Glomerular endothelial cell (primary cell): Measurements from ENCODE around the gene FOXL2. TPM values are rescaled to one million over a fixed set of nuclear protein-coding genes. Genes with fewer than 3 reads are reported as not detected.

Experiments
- DNase-seq: peaks from one replicate; pipeline ENCODE4 v3.0.0-alpha.2; 2011; ENCODE audit warnings: low read depth, low spot score; ENCODE audit errors: extremely low read depth
- total RNA-seq: library from RNA; depleted of rRNA; stranded (reverse); fragments of >200 nt; gene quantifications from 2 replicates; pipeline ENCODE4 v1.2.3, GENCODE V29; 2015

FOXL2 gene
- total RNA-seq, 1 donor from 2014 or later = 0.06 TPM

DNA sequence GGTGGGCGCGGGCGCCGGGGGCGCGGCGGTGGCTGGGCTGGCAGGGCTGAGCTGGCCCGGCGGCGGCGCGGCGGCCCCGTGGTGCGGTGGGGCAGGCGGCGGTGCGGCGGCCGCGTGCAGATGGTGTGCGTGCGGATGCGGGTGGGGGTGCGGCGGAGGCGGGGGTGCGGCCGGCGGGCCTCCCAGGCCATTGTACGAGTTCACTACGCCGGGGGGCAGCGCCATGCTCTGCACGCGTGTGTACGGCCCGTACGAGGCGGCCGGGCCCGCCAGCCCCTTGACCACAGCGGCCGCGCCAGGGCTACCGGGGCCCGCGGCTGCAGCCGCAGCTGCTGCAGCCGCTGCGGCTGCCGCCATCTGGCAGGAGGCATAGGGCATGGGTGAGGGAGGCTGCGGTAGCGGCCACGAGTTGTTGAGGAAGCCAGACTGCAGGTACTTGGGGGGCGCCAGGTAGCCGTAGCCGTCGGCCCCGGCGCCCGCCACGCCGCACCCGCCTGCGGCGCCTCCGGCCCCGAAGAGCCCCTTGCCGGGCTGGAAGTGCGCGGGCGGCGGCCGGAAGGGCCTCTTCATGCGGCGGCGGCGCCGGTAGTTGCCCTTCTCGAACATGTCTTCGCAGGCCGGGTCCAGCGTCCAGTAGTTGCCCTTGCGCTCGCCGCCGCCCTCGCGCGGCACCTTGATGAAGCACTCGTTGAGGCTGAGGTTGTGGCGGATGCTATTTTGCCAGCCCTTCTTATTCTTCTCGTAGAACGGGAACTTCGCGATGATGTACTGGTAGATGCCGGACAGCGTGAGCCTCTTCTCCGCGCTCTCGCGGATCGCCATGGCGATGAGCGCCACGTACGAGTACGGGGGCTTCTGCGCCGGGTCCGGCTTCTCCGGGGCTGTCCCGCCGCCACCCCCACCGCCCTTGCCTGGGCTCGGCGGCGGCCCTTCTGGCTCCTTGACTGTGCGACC is 951 bp downstream of the FOXL2 start:
- no peak for DNase-seq

DNA sequence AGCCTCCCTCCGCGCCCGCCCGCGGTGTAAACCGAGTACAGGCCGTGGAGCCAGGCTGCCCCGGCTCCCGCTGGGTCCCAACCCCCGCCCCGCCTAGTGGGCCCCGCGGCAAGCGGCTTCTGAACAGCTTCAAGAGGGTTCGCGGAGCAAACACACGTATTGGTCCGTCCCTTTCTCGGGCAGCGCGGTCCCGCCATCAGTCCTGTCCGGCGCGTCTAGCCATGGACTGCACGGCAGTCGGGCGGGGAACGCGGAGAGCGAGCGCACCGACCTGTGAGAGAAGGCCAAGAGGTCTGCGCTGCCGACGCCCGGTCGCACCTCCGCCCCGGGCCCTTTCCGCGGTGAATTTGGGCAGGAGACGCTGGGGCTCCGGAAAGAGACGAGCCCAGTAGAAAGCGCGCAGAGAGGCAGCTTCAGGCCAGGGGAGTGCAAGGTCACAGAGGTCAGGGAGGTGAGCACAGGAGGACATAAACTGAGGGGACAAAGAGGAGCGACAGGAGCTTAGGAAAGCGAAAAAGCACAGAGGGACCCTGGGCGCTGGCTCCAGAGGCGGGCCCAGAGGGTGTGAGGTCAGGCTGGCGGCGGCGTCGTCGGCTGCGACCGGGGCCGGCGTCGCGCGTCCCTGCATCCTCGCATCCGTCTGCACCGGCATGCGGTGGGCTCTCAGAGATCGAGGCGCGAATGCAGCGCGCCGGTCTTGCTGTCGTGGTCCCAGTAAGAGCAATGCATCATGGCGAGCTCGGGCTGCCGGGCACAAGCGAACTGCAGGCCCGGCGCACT is 1.8 kb downstream of the FOXL2 start:
- no peak for DNase-seq

DNA sequence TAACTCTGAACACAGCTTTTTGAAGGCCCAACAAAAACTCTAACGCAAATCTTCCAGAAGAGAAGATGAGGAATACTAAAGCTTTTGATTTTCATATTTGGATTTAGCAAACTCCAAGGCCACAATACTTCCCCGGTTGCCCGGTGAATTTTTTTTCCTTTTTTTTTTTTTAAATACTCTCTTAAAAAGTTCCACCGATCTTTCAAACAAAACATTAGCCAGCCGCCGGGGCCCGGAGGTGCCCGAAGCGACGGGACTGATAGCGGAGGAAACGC is 2.3 kb downstream of the FOXL2 start:
- no peak for DNase-seq

DNA sequence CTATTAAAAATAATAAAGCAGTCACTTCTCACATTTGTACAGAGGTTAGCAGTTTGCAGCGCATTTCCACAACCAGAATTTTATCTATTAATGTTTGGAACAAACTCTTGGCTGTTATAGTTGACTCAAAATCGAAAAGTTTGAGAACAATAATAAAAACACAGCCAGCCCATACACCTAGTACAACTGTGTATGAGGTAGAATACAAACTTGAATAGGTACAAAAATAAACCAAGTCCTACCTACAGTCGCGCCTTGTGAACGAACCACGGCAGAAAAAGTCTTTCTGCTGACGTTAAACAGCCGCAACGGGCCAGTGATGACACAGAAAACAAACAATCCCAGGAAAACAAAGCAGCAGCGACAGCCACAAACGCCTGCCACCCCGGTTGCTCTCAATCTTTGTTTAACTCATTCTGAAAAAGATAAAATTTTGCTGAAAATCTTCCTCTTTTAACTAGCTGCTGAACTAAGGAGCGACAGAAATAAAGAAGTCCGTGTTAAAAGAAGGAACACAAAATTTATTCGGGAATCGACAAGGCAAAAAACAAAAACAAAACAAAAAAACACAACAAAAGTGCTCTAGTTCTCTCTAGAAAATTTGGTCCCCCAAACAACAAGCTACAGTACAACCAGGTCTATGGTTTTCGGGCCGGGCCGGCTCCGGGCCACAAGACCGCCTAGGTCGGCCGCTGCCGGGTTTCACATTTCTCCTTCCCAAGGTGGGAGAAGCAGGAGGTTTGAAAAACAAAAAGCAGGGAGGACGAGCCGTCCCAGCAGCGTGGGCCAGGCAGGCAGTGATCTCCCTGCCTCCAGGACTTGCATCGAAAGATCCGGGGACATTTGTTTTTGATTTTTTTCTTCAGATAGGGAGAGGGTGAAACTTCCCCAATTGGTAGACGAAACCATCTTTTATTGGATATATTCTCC is 2.9 kb downstream of the FOXL2 start:
- peak; percentile 25 for DNase-seq

DNA sequence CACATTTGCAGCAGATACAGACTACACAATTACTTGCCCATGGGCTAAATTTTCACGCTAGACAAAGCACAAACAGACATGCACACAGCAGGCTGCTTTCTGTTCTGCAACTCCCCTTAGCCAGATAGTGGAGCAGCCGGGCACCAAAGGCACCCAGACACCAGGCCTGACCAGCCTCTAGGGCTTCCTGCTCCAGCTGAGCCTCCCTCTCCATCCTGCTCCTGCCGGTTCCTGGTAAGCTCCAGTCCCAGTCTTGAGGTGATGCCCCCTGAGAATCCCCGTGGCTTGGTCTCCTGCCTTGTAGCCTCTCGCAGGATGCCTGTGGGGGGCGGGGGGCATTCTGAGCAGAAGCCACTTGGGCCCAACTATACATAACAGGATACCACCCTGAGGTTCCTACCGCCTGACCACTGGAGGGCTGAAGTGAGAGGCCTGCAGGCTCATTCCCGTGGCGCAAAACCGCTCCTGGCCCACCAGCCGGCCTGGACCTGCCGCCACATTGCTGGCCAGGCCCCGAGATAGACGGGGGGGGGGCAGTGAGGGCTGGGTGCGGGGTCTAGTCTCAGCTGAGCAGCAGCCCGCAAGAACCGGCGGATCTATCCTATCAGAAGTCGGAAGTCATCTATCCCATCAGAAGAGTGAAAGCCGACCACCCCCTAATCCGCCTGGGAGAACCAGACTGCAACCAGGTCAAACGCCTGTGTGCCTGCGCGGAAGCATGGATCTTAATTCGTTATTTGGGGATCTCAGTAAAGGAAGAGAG is 3.9 kb downstream of the FOXL2 start:
- DNase-seq = no peak

DNA sequence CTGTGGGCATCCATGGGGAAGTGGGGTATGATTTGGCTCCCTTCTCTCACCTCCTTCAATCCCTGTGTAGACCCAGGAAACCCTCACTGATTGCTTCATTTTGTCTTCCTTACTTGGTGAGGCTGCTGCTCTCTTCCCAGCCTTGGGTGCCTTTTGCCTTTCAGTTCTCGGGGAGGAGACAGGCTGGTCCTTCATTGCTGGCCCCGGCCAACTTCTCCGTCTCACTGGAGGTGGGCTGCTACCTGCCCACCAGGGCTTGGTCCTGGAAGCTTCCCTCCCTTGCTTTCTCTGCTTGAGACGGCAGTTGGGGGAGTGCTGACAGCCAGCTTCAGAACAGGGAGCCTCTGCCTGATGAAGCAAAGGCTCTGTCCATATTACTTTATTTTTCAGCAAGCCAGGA is 4.7 kb downstream of the FOXL2 start:
- DNase-seq = no peak

DNA sequence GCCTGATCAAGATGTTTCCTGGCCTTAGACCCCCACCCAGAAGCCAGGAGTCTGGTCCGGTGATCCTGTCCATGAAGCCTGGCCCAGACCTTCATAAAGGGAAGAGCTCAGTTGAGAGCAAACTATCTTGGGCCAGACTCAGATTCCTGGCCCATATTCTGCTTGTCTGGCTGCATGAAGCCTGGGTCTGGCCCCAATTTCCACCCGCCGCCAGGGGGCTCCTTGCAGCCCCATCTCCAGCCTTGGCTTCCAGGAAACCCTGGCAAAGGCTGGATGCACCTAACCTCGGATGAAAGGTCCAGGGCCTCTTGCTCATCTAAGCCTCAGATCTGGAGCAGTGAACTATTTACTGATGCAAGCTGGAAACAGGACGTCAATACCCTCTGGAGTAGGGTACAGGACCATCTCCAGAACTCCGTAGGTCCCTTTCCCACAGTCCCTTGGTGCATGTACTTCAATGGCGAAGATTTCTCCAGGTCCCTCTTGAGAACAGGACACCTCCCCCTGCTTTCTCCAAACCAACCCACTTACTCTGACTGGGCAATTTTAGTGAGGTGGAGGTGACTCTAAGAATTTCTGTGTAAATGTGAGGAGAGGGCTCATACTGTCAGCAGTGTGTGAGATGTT is 5.6 kb downstream of the FOXL2 start:
- no peak for DNase-seq

DNA sequence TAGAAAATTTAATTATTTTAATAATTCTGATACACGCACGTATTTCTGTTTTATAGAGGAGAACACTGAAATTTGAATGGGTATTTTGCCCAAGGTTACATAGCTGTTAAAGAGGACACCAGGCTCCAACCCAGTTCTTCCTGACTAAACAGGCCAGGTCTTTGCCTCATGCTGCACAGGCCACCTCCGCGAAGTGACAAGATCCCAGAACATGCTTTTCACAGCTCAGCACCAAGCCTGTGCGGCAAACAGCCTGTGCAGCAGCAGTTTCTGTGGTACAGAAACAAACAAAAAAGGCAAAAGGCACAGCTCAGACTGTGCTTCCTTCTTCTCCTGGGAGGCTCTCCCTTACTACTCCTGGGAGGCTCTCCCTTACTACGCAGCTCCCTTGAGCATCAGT is 6.5 kb downstream of the FOXL2 start:
- DNase-seq = no peak

DNA sequence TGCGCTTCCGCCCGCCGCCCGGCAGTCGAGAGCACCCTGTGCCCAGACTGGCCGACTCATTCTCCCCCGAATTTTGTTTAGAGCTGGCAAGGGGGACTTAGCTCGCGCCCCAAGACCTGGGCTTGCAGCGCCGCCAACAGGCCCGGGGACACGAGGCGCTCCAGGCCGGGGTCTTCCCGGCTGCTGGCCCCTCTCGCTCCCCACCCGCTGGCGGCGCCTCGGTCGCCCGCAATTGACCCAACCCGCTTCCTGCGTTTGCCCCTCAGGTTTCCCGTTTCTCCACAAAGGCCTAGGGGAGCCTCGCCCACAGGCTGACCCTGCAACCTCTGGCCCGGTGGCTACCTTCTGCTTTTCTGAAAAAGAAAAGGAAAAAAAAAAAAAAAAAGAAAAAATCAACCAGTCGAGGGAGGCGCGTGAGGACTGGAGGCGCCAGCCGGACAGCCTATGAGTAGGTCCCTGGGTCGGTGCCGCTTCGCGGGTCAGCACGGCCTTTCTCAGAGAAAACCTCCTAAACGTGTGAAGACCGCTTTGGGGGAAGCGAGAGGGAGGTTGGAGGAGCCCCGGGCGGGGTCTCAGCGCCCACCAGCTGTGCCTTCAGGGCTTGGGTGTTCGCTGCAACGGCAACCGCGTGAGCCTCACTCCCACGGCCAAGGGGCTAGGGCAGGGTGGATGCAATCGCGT is 7.2 kb downstream of the FOXL2 start:
- DNase-seq = no peak

DNA sequence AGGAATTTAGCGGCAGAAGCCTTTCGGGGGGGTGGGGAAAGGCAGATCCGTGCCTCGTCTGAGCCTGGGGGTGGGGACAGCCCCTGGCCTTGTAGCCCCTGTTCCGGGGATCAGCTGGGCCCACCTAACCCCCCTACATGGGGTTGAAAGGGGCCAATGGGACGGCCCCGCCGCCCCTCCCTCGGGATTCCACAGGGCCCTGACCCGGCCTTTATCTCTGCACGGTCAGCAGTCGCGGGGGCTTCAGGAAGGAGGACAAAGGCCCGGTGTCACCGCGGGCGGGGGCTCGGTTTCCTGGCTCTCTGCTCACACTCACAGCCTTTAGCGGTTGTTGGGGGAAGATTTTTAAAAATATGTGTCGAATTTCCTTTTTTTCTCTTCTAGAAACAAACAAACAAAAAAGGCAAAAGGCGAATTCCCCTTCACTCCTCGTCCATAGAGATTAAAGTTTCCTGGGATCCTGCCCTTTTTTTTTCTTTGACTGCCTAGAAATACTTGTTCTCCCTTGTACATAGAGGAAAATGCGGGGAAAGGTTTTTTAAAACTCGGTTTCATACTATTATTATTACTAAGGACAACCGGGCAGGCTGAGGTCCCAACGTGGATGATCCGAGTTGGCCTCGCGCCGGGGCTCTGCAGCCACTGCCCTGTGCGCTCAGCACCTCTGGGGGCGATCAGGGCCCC is 7.9 kb downstream of the FOXL2 start:
- DNase-seq = no peak

DNA sequence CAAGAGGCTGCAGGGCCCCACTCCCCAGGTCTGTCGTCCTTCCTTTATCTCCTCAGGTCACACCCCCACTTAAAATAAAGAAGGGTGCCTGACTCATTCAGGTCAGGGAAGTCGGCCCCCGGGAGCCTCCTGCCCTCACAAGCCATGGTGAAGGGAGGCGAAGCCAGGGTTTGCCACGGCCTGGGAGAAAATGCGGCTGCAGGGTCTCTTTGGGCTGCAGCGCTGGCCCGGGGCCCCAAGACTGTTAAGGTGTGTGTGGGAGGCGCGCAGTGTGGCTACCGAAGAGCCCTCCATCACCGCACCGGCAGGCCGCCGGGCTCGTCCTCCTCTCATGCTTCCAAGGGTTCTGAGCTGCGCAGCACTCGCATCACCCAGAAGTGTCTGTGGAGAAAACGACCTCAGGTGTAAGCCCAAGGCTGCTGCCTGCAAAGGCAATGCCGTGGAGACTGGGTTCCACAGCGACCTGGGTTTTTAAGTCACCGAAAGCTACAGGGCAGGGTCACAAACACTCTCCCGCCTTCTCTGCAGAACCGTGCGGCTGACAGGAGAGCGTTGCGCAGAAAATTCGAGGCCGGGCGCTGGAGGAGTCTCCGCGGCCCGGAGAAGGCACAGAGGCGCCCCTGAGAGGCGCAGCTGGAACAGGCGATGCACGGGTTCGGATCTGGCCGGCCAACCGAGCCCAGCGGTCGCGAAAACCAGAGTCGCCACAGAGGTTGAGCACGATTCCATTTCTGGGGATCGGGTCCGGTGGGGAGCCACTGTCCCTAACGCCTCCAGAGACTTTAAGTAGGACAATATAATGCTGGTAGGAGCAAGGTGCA is 8.7 kb downstream of the FOXL2 start:
- no peak for DNase-seq

DNA sequence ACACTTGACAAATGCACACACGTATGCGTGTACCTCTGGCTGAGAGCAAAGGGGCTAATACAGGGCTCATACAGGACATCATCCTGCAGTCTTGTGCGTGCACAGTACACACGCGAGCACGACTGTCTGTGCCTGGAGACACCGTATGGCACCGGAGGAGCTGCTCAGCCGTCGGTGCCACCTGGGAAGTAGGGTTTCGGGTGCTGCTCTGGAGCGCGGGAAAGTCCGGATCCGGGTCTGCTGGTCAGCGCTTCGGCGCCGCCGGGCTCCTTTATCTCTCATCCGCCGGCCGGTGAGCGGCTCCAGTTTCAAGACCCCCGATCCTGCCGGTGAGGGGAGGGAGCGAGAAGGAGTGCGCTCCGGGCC is 9.3 kb downstream of the FOXL2 start:
- DNase-seq = no peak

DNA sequence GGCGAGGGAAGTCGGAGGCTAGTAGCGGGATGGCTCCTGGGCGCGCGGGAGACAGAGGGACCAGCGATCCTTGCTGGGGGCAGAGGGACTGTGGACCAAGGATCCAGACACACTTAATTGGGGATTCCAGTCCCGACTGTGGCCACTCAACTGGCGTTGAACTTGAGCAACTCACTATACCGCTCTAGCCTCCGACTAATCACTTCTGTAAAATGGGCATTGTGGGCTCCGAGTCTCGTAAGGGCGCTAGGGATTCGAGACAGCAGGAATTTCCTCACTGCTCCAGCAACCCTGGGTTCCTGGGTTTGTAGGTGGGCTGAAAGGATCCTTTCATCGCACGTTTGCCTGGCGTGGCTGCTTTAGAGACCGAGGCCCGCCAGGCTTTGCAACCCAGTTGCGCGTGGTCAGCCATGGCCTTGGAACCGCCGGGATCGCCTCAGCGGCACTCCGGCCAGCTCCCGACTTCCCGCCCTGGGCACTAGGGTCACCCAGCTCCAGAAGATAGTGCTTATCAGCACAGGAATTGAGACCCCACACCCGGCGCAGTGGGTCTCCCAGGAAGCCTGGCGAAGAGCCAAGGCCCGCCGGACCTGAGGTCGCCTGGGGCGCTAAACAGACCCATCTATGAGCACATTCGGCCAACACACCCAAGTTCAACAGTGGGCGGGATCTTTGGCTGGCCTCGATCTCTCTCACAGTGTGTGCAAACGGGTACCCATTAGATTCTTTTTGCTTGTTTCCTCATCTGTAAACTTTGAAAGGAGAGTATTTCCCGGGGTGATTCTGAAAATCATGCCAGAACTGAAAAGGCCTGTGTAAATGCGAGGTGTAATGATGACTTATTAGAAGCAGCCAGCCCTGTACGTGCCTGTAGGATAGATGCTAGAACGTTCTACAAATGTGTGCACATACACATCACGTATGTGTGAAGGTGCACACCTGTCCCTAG is 9.9 kb downstream of the FOXL2 start:
- no peak for DNase-seq

DNA sequence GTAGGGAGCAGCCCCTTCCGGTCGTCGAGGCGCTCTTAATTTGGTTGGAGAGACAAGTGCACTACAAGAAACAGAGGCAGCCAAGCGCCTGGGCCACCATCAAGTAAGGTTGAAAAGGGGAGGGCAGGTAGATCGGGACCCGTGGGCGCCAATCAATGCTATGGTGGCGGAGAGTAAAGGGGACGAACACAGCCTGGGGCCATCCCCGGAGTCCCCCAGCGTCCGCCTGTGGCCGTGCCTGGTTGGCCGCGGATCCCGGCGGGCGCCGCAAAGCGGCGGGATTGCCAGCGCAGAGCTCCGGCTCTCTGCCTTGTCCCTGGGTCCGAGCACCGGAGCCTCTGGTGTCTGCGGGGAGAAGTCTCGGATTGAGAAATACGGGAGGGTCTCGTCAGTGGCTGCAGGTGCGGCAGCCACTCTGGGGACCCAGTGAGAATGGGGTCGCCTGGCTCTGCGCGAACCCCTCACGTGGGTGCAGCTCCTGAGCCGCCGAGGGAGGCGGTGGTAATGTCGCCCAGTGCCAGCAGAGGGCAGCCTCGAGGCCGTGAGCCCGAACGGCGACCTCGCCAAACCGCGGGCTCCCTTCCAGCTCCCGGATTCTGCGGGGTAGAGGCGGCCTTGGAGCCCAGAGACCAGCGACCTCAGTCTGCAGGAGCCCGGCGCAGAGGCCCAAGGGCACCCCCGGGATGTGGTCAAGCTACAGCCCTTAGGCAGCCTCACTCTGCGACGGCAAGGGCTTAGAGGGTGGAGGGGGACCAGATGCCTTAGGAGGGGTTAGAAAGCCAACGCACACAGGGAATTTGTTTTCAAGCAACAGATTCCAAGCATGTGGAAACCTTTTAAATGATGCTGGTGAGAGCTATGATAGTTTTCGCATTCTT is 10.8 kb downstream of the FOXL2 start:
- no peak for DNase-seq

DNA sequence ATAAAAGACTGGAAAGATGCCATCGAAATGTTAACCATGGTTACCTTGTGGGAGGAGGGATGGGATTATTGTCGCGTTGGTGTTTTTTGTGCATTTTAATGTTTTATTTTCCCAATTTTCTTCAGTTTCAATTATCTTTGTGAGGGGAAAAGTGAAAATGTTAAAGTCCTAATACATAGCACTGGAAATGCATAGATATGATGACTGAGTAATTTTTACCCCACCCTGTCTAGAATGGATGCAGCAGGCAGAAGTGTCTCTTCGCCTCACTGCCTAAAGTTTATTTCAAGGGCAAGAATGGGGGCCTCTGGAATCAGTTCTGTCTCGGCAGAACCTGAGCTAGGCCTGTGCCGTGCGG is 11.5 kb downstream of the FOXL2 start:
- no peak for DNase-seq
